Anterior cingulate cortex (tissue), 58 donors: ENCODE measurements around the gene FTCD.
"Not testable (repeated sequence)": the region's sequence is repeated elsewhere in the genome, so short reads cannot be mapped to it uniquely, and the experiment has no call there.

Experiments
- DNase-seq, 58 donors: peaks; one replicate each; lab custom pipeline; 2025; lab: John Stamatoyannopoulos, UW

The FTCD gene

DNA sequence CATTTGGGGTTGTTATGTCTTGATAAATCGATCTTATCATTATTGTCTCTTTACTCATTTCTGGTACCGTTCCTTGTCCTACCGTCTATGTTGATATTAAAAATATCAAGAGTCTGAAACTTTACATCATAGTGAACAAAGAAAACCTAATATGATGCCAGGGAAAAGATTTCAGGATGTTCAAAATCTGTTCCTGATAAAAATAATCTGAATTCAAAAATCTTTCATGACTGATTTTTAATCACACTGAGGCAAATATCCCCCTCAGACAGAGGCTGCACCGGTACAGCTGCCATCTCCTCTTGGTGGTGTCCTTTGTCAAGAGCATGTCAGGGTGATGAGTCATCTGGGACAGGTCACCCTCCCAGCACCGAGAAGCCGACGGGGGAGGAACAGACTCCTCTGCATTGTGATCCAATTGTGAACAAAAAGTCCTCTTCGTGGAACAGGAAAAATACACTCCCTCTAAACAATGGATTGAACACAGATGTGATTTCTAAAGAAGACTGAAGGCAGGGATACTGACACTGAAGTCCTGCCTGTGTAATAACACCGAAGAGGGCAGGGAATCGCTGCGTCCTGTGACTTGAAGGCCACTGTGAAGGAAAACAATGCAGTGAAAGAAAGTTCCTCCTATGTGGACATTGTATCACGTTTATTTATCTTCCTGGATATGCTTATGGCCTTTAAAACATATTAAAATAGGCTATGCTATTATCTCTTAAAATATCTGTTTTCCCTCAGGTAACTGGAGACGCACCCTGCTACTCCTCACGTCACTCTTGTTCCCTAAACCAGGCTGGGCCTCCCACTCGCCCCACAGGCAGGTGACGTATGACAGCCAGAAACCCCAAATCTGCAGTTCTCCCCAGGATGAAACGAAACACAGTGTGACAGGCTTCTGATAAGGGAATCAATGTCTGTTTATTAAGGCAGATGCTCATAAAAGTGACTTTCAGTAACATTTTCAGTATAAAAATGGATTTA, 33.1 kb upstream of the FTCD start:
- peak in 13 of 58 donors; percentile 11 to 75 (median 58) for DNase-seq

DNA sequence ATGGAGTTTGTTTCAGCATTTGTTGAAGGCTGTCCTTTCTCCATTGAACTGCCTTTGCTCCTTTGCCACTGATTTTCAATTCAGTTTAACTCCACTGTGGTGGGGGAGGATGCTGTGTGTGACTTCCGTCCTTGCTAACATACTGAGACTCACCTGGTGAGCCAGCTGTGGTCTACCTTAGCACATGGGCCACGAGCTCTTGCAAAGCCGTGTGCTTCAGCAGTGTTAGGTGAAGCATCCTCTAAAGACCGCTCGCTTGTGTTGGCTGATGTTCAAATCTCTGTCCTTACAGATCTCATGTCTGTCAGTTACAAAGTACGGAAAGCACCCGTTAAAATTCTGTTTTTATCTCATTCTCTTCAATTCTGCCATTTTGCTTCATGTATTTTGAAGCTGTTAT, 32.4 kb upstream of the FTCD start:
- DNase-seq = no peak

DNA sequence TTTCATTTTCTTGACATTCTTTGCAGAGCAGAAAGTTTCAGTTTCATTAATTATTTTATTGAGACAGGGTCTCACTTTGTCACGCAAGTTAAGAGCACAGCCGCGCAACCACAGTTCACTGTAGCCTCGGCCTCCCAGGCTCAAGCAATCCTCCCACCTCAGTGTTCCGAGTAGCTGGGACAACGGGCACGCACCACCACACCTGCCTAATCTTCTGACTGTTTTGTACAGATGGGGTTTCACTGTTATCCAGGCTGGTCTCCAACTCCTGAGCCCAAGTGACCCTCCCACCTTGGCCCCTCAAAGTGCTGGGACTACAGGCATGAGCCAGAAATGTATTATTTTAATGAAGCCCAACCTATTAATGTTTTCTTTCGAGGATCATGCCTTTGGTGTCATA, 31.9 kb upstream of the FTCD start:
- no peak for DNase-seq

DNA sequence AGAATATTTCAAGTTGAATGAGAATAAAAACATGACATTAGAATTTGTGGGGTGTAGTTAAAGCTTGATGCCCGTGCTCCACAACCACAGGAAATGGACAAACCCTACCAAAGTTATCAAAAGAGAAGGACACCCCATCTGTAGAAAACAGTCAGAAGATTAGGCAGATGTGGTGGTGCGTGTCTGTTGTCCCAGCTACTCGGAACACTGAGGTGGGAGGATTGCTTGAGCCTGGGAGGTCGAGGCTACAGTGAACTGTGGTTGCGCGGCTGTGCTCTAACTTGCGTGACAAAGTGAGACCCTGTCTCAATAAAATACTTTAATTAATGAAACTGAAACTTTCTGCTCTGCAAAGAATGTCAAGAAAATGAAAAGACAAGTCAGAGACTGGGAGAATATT, 30.3 kb upstream of the FTCD start:
- no peak for DNase-seq

DNA sequence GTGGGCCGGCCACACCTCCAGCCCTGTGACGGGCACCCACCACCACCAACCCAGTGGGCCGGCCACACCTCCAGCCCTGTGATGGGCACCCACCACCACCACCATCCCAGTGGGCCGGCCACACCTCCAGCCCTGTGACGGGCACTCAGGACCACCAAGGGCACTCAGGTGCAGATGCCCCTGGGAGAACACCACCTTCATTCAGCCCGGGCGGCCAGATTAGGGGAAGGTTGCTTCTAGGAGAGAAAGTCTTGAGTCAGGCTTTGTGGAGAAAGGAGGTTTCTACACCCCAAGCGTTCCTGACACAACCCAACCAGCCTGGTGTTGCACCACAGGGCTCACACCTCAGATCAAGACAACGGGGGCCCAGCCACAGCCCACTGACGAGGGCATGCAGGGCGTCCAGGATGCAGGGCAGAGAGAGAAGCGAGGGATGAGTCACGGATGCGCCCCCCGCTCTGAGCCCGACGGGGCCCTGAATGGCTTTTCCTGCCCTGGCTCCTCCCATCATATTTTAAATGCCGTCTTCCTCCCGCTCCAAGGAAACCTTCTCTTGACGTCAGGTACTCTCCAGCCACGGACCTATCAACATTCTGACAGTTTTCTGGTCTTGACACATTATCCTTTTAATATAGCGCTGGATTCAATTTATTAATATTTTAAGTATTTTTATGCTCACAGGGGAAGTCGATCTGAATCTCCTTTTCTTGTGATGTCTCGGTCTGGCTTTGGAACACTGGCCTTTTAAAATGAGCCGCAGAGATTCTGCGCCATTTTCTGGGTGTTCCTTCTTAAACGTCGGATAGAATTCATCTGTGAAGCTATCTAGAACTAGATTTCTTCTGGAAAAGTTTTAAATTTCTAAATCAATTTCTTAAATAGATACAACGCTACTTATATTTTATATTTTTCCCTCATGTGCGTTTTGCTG, 29.5 kb upstream of the FTCD start:
- DNase-seq = peak in 56 of 58 donors; percentile 21 to 97 (median 81)

DNA sequence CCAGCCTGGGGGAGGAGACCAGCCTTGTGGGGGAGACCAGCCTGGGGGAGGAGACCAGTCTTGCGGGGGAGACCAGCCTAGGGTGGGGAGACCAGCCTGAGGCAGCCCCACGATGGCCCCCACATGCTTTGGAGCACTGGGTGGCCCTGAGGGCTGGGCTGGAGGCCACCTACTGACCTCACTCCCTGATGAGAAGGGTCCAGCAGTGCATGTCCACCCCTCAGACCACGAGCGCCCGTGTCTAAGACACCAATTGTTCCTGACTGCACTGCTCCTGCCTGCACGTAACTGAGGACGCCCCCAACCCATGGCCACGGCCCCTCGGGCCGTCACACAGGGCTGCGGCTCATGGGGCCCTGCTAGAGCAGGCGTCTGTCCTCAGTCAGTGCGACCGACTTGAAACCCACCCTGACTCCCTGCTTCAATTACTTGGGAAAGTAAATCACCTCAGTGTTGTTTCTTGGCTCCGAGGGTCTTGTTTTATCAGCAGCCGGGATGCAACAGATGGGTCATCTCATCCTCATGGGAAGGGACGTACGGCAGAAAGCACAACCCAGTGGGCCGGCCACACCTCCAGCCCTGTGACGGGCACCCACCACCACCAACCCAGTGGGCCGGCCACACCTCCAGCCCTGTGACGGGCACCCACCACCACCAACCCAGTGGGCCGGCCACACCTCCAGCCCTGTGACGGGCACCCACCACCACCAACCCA, 28.7 kb upstream of the FTCD start, which contains the start of gene SPATC1L:
Gene SPATC1L (minus strand): TSS at position 550 of the 715 bp plus-strand sequence. CDS start 1,643 bp downstream, outside the sequence.
- DNase-seq = peak in 29 of 58 donors; percentile 28 to 90 (median 75)

DNA sequence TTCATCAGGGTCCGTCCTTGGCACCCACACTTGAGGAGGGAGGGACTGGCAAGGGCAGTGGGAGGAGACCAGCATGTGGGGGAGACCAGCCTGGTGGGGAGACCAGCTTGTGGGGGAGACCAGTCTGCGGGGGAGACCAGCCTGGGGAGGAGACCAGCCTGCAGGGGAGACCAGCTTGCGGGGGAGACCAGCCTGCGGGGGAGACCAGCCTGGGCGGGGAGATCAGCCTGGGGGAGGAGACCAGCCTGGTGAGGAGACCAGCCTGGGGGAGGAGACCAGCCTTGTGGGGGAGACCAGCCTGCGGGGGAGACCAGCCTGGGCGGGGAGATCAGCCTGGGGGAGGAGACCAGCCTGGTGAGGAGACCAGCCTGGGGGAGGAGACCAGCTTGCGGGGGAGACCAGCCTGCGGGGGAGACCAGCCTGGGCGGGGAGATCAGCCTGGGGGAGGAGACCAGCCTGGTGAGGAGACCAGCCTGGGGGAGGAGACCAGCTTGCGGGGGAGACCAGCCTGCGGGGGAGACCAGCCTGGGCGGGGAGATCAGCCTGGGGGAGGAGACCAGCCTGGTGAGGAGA, 28.0 kb upstream of the FTCD start:
- DNase-seq = not testable (repeated sequence)

DNA sequence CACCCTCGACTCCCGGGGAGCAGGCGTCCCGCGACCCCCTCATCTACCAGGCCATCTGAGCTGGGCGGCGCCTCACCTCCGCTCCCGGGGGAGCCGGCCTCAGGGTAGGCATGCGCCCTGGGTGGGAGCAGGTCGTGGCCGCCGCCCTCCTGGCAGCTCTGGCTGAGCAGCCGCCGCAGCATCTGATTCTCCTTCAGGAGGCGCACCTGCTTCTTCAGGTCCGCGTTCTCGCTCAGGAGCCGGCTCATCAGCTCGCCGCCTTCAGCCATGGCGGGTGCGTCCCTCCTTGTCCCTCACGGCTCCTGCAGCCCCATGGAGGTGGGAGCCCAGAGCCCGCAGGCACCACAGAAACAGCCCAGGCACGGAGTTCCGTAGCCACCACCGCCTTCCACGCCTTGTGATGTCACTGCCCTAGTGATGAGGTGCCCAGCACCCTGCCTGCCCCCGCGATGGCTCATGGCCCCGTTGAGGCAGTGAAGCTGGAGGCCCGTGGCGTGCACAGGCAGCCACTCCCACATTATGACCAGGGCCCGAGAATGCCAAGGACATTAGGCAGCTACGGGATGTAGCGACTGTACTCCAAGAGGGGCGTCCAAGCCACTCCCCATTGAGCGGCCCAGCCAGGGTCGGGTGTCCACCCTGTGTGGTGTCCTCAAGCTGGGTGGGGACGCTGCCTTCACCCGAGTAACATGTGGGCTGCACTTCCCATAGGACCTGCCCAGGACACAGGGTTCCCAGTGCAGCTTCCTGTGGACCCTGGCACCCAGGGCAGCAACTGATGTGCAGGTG, 27.4 kb upstream of the FTCD start:
- DNase-seq = no peak

DNA sequence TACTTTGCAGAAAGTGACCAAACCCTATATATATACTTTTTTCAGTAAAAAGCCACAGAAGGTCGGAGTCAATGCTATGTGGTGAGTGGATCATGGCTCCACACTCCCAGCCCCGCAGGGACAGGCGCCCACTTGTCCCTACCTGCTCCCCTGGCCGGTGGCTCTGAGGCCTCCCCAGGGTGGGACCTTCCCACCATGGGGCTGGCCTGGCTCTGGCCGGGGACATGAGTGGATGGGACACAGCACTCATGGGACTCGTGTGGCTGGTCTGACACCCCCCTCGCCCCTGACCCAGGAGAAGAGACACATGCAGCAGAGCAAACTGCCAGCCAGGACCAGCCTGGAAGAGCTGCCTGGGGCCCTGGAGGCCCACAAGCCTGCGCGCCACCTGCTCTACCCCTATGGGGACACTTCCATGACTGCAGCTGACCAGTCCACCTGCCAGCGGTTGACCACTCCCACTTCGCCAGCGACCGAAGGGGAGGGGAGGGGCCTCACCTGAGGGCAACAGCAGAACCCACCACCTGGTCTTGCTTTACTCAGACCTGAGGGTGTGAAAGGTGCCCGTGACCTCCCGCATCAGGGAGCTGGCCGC, 26.7 kb upstream of the FTCD start:
- DNase-seq = no peak

DNA sequence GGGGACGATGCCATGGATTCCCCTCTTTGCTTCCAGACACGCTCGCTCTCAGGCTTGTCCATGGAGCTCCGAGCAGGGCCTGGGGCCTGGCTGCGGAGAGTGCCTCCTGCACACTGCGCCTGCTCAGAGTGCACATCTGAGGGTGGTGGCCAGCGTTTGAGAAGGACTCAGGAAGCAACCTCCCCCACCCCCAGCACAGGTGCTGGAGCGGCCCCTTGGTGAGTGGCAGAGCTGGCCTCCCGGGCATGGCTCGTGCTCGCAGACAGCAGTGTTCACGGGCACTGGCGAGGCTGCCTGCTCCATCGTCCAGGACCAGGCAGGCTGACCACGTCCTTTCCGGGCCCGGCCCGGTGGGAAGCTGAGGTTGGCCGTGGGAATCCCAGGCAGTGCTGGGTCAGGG, 26.1 kb upstream of the FTCD start:
- DNase-seq = no peak

DNA sequence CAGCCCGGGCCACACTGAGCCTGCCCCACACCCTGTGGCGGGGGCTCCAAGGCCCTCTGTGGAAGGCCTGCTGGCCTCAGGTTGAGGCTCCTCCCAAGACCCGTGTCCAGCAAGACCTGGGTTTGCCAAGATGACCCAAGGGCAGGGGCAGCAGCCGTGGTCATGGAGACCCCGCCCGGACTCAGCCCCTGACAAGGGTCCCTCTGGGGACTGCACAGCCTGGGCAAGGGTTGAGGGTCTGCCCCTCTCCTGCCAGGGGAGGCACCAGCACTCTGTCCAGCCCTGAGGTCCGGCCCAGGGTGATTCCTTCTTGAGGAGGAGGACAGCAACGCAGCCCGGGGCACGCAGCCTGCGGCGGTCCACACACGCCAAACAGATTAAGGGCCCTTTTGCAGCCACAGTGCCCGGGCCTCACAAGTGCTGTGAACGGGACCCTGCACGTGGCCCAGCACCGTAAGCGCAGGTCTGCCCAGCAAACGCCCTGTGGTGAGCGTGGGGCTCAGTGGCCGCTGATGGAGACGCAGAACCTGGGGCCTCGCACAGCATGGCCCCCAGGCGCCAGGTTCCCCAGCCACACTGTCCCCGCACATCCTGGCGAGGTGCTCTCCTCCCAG, 25.5 kb upstream of the FTCD start:
- no peak for DNase-seq

DNA sequence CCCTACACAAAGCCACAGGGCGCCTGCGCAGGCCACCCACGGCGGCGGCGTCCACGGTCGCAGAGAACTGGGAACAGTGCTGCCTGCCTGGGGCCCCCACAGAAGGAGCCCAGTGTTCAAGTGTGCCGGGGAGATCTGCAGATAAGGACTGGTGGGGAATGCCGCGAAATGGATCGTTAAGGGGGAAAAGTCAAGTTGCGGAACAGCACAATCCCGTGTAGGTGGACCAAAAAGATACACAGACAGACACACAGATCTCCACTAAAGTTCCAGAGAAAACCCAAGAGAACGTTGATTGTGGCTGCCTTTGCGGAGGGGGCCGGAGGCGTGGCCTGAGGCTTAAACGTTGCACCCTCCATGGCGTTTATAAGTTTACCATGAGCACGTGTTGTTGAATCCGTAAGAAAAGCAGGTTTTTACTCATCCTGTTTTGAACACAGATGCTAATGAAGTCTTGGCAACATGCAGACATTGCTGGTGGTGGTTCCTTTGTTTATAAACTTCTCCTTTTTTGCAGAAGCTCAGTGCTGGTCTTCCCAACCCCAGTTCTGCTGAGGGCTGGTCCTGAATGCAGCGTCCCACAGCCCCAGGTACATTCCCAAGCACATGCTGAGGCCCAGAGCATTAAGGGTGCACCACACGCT, 24.8 kb upstream of the FTCD start:
- DNase-seq = no peak

DNA sequence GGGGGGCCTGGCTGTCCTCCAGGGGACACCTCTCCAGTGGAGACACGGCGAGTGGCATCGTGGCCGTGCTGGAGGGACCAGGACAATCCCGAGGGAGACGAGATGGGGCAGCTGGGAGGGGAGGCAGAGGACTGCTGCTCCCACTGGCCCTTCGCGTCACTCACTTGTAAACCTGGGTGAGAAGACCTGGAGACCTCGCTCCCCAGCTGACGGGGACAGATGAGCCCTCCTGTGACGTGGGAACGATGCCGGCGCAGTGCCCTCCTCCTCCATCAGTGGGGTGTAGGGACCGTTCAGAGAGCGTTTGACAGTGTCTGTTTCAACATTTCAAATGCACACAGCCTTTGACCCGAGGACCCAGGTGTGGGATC, 24.3 kb upstream of the FTCD start:
- DNase-seq = no peak

DNA sequence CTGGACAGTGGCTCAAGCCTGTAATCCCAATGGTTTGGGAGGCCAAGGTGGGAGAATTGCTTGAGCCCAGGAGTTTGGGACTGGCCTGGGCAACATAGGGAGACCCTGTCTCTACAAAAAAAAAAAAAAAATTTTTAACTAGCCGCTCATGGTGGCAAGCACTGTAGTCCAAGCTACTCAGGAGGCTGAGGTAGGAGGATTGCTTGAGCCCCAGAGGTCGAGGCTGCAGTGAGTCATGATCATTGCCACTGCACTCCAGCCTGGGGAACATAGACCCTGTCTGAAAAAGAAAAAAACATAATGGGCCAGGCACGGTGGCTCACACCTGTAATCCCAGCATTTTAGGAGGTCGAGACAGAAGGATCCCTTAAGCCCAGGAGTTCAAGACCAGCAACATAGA, 23.6 kb upstream of the FTCD start:
- no peak for DNase-seq

DNA sequence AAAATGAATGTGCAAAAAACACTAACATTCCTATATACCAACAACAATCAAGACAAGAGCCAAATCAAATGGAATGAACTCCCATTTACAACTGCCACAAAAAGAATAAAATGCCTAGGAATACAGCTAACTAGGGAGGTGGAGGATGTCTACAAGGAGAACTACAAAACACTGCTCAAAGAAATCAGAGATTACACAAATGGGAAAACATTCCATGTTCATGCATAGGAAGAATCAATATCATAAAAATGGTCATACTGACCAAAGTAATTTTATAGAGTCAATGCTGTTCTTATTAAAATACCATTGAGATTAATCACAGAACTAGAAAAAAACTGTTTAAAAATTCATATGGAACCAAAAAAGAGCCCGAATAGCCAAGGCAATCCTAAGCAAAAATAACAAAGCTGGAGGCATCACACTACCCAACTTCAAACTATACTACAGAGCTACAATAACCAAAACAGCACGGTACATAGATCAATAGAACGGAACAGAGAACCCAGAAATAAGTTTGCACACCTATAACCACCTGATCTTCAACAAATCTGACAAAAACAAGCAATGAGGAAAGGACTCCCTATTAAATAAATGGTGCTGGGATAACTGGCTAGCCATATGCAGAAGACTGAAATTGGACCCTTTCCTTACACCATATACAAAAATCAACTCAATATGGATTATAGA, 21.2 kb upstream of the FTCD start:
- not testable (repeated sequence) for DNase-seq

DNA sequence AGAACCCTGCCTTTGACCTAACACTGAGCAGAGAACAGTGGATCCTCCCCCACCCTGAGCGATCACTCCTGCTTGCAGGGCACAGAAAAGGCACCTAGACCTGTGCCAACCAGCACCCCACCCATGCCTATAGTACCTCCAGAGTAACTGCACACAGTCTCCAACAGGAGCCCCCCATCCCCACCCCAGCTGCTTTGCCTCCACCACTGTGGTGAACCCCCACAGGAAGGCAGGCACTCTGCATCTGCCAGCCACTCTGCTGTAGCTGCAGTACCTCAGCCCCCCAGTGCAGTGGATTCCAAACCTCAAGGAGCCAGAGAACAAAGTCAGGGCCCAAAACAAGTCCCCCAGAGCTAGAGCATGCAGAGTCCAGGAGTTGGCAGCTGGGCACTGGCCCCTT, 18.2 kb upstream of the FTCD start:
- no peak for DNase-seq

DNA sequence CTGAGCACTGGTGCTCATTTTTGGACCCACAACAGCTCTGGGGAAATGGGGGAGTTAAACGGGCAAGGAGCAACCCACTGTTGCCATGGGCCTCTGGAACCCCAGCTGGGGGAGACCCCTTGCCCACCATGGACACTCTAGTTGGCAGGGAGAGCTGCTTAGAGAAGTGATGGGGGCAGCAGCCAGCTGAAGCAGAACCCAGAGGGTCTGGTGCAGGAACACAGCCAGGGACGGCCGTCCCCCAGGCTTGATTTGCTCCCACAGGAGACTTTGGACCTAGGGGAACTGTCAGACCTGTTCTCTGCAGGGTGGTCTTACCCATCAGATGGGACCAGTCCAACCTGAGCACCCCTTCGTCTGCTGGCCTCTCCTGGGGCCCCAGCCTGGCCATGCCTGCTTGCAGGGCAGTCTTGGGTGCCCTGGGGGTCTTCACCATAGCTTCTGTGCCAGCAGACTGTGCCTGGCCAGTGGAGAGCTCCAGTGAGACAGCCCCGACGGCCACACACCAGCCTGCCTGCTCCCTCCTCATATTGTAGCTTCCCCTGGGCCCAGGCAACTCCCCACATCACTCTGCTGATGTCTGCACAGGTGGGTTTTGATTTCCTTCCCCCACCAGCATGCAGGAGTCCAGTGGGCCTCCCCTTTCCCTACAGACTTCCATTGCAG, 17.6 kb upstream of the FTCD start:
- DNase-seq = no peak
